Fibroblast of pulmonary artery (primary cell): Measurements from ENCODE around the gene ANKRD12.
A peak's percentile ranks its signal among the peaks of the same experiment; 100 is the strongest.

Experiments used
- DNase-seq: peaks from one replicate; pipeline ENCODE4 v3.0.0-alpha.2; 2010; ENCODE audit warnings: low read depth
- H3K4me3 ChIP-seq: replicated peaks from 2 replicates; pipeline ENCODE4 v1.5.1; 2011; ENCODE audit warnings: low read depth, mild to moderate bottlenecking, control low read depth, low read length, moderate library complexity
- CTCF ChIP-seq: IDR thresholded peaks from 2 replicates; pipeline ENCODE4 v1.5.1; 2011; ENCODE audit warnings: mild to moderate bottlenecking, control low read depth, low read length, inconsistent platforms; ENCODE audit errors: missing control alignments

ANKRD12 gene

GRCh38 chr18:9293948-9294347 is 157.4 kb downstream of the ANKRD12 start:
- no peak for DNase-seq
- no peak overlapping the region for H3K4me3 ChIP-seq
- no peak for TF ChIP-seq CTCF

DNA sequence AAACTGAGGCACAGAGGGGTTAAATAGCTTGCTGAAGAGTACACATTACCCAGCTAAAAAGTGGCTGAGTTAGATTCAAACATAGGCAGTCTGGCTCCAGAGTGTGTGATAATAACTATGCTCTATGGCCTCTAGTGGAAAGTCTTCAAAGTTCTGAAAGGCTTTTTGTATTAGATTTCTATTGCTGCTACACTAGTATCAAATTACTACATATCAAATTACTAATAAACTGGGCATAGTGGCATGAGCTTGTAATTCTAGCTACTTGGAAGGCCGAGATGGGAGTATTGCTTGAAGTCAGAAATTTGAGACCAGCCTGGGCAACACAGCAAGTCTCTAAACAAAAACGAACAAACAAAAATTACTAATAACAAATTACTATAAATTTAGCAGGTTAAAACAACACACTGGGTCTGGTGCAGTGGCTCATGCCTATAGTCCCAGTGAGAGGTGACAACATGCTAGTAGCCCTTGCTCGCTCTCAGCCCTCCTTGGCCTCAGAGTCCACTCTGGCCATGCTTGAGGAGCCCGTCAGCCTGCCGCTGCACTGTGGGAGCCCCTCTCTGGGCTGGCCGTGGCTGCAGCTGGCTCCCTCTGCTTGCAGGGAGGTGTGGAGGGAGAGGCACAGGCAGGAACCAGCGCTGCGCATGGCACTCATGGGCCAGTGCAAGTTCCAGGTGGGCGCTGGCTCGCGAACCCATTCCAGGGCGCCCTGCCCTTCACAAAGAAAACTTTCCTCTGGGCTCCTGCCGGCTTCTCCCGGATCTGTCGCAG is 159.8 kb downstream of the ANKRD12 start:
- DNase-seq = no peak
- H3K4me3 ChIP-seq = no peak overlapping the region
- no peak for TF ChIP-seq CTCF

GRCh38 chr18:9297007-9297393 is 160.4 kb downstream of the ANKRD12 start:
- TF ChIP-seq CTCF = no peak
- no peak overlapping the region for H3K4me3 ChIP-seq
- DNase-seq = no peak

DNA sequence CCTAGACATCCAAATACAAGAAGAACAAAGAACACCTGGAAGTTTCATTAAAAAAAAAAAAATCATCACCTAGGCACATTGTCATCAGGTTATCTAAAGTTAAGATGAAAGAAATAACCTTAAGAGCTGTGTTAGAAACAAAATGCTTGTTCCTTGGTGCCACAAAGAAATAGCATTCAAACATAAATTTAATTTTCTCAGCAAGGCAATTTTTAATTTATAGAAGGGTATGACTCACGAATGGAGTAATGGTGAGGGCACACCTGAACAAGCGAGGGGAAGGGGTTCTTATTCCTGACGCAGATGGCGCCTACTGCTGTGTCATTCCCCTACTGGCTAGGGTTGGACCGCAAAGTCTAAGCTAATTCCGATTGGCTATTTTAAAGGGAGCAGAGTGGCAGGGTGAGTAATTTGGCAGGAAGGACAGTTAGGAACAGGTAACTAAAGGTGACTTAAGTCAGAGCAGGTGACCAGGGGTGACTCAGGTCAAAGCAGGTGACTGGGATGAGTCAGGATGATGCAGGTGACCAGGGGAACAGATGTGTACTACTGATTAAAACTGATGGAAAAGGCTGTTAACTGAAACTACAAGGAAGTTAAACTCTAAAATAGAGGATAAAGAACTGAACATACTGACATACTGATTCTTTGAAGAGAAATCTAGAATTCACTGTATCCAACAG is 167.9 kb downstream of the ANKRD12 start:
- no peak overlapping the region for H3K4me3 ChIP-seq
- DNase-seq = no peak
- no peak for TF ChIP-seq CTCF

DNA sequence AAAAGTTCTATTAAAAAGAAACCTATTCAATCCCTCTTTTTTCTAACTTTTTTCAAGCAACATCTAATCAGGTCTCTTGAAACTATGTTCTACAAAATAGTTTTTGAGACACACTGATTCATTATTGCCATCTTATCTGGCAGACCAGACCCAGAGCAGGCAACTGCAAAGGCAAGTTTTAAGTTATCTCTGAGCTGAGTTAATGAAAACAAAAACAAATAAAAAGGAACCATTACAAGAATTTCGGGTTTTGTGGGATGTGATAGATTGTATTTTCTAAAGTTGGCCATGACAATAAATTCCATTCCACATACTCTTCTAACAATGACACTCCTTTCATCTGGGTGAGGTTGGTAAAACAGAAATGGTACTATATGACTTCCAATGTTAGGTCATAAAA is 182.8 kb downstream of the ANKRD12 start:
- no peak overlapping the region for H3K4me3 ChIP-seq
- no peak for TF ChIP-seq CTCF
- DNase-seq = peak; percentile 11

- TF ChIP-seq CTCF = no peak
- H3K4me3 ChIP-seq = no peak overlapping the region
- peak; percentile 69 for DNase-seq
Measured at GRCh38 chr18:9321017-9321452, 184.5 kb downstream of the ANKRD12 start.

DNA sequence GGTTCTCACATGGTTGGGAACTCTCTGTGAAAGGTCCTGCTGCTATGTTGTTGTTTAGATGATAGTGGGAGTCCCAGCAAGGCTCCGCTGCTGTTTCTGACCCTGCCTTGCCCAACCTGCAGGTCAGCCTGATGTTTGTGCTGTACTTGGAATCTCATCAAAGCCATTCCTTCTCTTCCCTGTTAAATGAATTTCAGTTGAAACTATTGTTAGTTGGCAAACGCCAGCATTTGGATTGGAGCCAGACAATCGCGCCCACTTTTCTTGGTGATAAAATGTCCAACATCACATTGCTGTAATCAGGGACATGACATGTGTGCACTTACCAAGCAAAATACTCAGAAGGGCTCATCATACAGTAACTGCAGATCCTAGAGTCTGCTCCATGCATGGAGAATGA is 185.2 kb downstream of the ANKRD12 start:
- no peak overlapping the region for H3K4me3 ChIP-seq
- no peak for DNase-seq
- TF ChIP-seq CTCF = no peak
